GM12864 (cell line): ENCODE results near the gene UBE2J1.

Experiments used
- DNase-seq: peaks from one replicate; pipeline ENCODE4 v3.0.0-alpha.2; 2011; ENCODE audit warnings: low read depth
- H3K4me3 ChIP-seq: 2 replicates; pipeline ENCODE4 v1.5.1; 2011; ENCODE audit warnings: mild to moderate bottlenecking, low read depth, low read length, control low read depth
- TF ChIP-seq, protein P1 (sequence below): IDR thresholded peaks from 2 replicates; pipeline ENCODE4 v1.5.1; 2011; ENCODE audit warnings: low read depth, mild to moderate bottlenecking, moderate library complexity, low read length, control low read depth, inconsistent platforms; ENCODE audit errors: missing control alignments

UBE2J1 gene

DNA sequence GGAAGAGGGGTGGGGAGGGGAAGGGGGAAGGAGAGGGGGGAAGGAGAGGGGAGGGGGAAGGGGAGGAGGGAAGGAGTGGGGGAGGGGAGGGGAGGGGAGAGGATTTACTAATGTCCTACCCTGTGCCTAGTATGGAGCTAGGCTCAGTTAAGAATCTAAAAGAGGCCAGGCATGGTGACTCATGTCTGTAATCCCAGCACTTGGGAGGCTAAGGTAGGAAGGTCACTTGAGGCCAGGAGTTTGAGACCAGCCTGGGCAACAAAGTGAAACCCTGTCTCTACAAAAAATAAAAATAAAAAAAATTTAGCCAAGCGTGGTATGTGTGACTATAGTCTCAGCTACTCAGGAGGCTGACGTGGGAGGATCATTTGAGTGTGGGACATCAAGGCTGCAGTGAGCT, 13.0 kb downstream of the UBE2J1 start:
- no peak for DNase-seq
- TF ChIP-seq, protein P1, sequence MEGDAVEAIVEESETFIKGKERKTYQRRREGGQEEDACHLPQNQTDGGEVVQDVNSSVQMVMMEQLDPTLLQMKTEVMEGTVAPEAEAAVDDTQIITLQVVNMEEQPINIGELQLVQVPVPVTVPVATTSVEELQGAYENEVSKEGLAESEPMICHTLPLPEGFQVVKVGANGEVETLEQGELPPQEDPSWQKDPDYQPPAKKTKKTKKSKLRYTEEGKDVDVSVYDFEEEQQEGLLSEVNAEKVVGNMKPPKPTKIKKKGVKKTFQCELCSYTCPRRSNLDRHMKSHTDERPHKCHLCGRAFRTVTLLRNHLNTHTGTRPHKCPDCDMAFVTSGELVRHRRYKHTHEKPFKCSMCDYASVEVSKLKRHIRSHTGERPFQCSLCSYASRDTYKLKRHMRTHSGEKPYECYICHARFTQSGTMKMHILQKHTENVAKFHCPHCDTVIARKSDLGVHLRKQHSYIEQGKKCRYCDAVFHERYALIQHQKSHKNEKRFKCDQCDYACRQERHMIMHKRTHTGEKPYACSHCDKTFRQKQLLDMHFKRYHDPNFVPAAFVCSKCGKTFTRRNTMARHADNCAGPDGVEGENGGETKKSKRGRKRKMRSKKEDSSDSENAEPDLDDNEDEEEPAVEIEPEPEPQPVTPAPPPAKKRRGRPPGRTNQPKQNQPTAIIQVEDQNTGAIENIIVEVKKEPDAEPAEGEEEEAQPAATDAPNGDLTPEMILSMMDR = no peak
- no peak overlapping the region for H3K4me3 ChIP-seq

DNA sequence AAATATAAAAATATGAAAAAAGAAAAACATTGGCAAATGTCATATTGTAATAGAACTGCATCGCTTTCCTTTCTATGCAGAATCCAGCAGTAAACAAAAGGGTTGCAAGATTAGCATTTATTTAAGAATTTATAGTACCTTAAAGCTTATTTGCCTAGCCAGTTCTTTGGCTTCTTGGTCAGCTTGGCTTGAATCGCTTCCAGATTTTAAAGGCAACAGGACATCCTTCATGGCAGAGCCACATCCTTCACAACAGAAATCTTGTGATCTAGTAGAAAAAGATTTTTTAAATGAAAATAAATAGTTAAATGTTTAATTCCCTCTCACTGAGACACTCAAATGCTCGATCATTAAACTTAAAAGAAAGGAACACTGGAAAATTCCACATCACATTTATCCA, 17.4 kb downstream of the UBE2J1 start:
- no peak for DNase-seq
- H3K4me3 ChIP-seq = no peak overlapping the region
- TF ChIP-seq, protein P1 = no peak

DNA sequence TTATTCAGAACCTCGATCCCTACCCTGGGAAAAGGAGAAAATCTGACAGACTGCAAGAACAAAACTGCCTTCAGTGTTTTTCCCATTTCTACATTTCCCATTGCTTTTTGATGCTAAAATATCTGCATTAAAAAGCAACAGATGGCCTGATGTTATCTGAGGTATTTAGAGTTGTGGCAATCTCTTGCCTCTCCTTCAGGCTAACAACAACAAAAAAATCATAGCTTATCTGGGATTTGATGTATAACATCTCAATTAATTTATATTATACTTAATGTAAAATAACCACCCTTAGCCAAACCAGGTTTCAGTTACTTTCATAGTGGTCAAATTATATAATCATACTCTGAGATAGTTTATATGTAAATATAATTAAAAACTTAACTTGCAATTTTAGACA, 21.6 kb downstream of the UBE2J1 start:
- TF ChIP-seq, protein P1 = no peak
- DNase-seq = no peak
- H3K4me3 ChIP-seq = no peak overlapping the region

DNA sequence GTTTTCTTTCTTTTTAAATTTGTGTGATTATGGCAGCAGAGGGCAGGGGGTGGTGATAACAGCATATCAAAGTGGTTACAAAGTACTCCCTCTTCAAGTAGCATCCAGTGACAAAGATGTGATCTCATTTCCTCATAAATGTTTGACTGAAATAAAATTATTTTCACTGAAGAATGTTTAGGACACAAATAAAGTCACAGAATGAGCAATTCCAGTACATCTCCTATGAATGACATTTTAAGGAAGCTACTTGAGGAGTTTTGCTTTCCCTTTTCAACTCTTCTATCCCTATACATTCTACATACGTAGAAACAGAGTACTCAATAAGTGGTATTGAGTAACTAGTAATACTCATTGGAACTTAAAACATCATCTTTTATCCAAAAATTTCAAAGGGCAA, 23.5 kb downstream of the UBE2J1 start:
- H3K4me3 ChIP-seq = no peak overlapping the region
- TF ChIP-seq, protein P1 = no peak
- DNase-seq = no peak

DNA sequence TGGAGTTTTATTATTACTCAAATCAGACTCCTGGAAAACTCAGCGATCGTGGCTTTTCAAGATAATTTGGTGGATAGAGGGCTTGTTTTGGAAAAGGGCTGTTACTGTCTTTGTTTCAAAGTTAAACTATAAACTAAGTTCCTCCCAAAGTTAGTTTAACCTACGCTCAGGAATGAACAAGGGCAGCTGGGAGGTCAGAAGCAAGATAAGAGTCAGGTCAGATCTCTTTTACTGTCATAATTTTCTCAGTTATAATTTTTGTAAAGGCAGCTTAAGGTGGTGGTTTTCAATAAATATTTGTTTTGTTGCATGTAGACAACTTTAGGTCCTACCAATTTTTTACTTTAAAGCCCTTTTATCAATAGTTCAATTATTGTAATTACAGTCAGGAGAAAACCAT, 28.2 kb downstream of the UBE2J1 start:
- TF ChIP-seq, protein P1 = no peak
- no peak for DNase-seq
- H3K4me3 ChIP-seq = no peak overlapping the region

DNA sequence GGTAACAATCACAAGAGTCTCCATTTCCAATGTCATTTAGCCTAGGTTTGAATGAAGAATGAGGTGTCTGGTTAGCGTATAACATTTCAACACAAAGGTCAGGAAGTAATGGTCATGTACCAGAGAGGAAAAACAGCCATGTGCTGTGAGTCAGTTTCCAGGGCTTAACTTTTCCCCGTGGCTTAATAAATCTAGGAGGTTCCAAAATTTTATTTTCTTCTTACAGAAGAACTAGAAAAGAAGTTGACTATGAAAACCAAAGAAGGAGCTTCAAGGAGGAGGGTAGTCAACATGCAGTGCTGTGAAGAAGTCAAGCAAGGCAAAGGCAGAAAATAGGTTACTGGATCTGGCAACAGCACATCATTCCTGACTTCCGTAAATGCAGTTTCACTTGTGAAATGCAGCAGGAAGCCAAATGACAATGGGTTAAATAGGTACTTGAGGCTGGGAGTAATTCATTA, 29.0 kb downstream of the UBE2J1 start:
- TF ChIP-seq, protein P1 = no peak
- DNase-seq = no peak
- H3K4me3 ChIP-seq = no peak overlapping the region

DNA sequence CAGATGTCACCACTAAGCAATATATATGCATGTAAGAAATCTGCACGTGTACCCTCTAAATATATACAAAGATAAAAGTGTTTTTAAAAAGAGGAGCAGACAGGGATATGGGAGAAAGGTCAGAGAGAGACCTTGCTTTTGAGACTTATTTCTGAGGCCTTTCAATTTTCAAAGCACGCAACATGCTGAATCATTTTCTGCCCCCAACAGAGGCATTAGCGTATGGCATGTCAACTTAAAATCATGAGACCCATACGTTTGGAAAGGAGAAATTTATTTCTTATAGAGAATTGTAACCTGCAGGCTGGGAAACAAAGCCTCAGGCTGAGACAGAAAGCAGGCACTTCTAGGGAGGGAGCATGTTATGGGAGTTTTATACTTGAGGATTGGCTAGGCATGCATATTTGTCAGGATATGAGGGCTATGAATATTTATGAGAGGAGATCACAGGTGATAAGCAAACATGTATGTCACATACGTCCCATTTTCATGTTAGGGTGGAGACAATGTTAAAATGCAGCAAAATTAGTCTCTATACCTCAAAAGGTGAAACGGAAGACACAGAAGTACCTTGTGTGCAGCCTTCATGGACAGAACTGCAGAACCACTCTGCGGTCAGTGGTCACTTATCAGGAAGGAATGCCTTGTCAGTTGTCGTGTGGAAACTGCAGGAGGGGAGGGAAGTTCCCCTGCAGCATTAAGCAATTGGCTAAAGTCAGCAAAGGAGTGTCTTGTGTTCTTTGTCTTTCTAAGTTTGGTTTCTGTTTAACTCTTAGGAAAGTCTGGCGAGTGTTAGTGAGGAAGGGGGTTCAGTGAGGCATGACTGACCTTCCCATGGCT, 31.2 kb downstream of the UBE2J1 start:
- TF ChIP-seq, protein P1 = no peak
- no peak overlapping the region for H3K4me3 ChIP-seq
- no peak for DNase-seq
